ENCODE data around the gene CDC34.

GRCh38 chr19:506404-507285, 24.9 kb upstream of the CDC34 start:
- TF ChIP-seq, protein P1, sequence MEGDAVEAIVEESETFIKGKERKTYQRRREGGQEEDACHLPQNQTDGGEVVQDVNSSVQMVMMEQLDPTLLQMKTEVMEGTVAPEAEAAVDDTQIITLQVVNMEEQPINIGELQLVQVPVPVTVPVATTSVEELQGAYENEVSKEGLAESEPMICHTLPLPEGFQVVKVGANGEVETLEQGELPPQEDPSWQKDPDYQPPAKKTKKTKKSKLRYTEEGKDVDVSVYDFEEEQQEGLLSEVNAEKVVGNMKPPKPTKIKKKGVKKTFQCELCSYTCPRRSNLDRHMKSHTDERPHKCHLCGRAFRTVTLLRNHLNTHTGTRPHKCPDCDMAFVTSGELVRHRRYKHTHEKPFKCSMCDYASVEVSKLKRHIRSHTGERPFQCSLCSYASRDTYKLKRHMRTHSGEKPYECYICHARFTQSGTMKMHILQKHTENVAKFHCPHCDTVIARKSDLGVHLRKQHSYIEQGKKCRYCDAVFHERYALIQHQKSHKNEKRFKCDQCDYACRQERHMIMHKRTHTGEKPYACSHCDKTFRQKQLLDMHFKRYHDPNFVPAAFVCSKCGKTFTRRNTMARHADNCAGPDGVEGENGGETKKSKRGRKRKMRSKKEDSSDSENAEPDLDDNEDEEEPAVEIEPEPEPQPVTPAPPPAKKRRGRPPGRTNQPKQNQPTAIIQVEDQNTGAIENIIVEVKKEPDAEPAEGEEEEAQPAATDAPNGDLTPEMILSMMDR (IDR thresholded peaks at IDR 0.05; ENCODE audit: low read depth, low read length, missing input control): peak; percentile 96
- TF ChIP-seq ATF3 (IDR thresholded peaks at IDR 0.05) (no peak), RAD21 (IDR thresholded peaks at IDR 0.05) (peak; percentile 76 to 86), EGR1 (IDR thresholded peaks at IDR 0.05; ENCODE audit: low read depth in 2 of 2) (no peak), SP1 (IDR thresholded peaks at IDR 0.05) (no peak), YY1 (IDR thresholded peaks at IDR 0.05) (no peak), GABPA (IDR thresholded peaks at IDR 0.05 in 1 of 2, conservative IDR thresholded peaks at IDR 0.05 in 1 of 2) (no peak), MAX (IDR thresholded peaks at IDR 0.05) (peak; percentile 8), NR2F2 (IDR thresholded peaks at IDR 0.05) (peak; percentile 25), REST (IDR thresholded peaks at IDR 0.05) (no peak)
- TF ChIP-seq, protein P2, sequence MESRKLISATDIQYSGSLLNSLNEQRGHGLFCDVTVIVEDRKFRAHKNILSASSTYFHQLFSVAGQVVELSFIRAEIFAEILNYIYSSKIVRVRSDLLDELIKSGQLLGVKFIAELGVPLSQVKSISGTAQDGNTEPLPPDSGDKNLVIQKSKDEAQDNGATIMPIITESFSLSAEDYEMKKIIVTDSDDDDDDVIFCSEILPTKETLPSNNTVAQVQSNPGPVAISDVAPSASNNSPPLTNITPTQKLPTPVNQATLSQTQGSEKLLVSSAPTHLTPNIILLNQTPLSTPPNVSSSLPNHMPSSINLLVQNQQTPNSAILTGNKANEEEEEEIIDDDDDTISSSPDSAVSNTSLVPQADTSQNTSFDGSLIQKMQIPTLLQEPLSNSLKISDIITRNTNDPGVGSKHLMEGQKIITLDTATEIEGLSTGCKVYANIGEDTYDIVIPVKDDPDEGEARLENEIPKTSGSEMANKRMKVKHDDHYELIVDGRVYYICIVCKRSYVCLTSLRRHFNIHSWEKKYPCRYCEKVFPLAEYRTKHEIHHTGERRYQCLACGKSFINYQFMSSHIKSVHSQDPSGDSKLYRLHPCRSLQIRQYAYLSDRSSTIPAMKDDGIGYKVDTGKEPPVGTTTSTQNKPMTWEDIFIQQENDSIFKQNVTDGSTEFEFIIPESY (IDR thresholded peaks at IDR 0.05): no peak

Data from liver (tissue), 3 donors.